Gastroesophageal sphincter (tissue), 3 donors: ENCODE measurements around the gene DOK5.

ENCODE experiments used
- CTCF ChIP-seq, 4 experiments: fragments of 200-600 bp in 2 of 4; fragments of 450-650 bp in 2 of 4; sonication (generic) in 1 of 4; IDR thresholded peaks; one replicate each; pipeline ENCODE4 v1.5.1; 2017 to 2019; ENCODE audit warnings: antibody characterized with exemption in 4 of 4, mild to moderate bottlenecking in 2 of 4, moderate library complexity in 2 of 4
- POLR2A ChIP-seq, 2 donors: fragments of 450-650 bp; IDR thresholded peaks; one replicate each; pipeline ENCODE4 v1.6.1; 2017; ENCODE audit warnings: antibody characterized with exemption in 2 of 2, mild to moderate bottlenecking in 2 of 2, moderate library complexity in 1 of 2

- TF ChIP-seq CTCF (IDR thresholded peaks at IDR 0.05): no peak
- TF ChIP-seq POLR2A (IDR thresholded peaks at IDR 0.05): no peak
These were observed at the start of gene DOK5 for GRCh38 chr20:54475334-54476168.
